Mesothelial cell of epicardium (in vitro differentiated cells): ENCODE measurements around the gene LRRC8A. TPM values are rescaled to one million over a fixed set of nuclear protein-coding genes. Genes with fewer than 3 reads are reported as not detected.

Experiments used
- DNase-seq, 2 experiments: peaks; one replicate each; pipeline ENCODE4 v3.0.0; 2021; ENCODE audit warnings: low spot score in 2 of 2; ENCODE audit not compliant: unreplicated experiment in 2 of 2
- H3K27ac Mint-ChIP-seq: 2 replicates; pipeline ENCODE4 v1.8.0; 2021; ENCODE audit warnings: mixed read lengths
- H3K27me3 Mint-ChIP-seq: 2 replicates; pipeline ENCODE4 v1.8.0; 2021; ENCODE audit warnings: low read depth, mixed read lengths
- H3K36me3 Mint-ChIP-seq: 2 replicates; pipeline ENCODE4 v1.8.0; 2021; ENCODE audit warnings: mixed read lengths
- H3K4me1 Mint-ChIP-seq: 2 replicates; pipeline ENCODE4 v1.8.0; 2021; ENCODE audit warnings: mixed read lengths
- H3K4me3 Mint-ChIP-seq: 2 replicates; pipeline ENCODE4 v1.8.0; 2021; ENCODE audit warnings: mild to moderate bottlenecking, moderate library complexity, mixed read lengths
- H3K9me3 Mint-ChIP-seq: 2 replicates; pipeline ENCODE4 v1.8.0; 2021; ENCODE audit warnings: mixed read lengths
- CTCF ChIP-seq: fragments of 200-600 bp; sonication (generic); IDR thresholded peaks from one replicate; pipeline ENCODE4 v1.5.0; 2021; ENCODE audit warnings: antibody characterized with exemption; ENCODE audit not compliant: unreplicated experiment
- total RNA-seq: library from RNA; stranded (reverse); gene quantifications from 3 replicates; pipeline ENCODE4 v1.2.1, GENCODE V29; 2021

The LRRC8A gene
- total RNA-seq, 1 donor from 2014 or later: 35.9 TPM

- no peak overlapping the region for H3K4me3 Mint-ChIP-seq
- no peak for TF ChIP-seq CTCF
- no peaks in the 10 kb centered on the region for H3K9me3 Mint-ChIP-seq
- H3K27ac Mint-ChIP-seq: no peak overlapping the region
- DNase-seq: no peak
- H3K27me3 Mint-ChIP-seq: no peaks in the 10 kb centered on the region
- peaks cover 4% of the 10 kb centered on the region for H3K36me3 Mint-ChIP-seq
- no peaks in the 10 kb centered on the region for H3K4me1 Mint-ChIP-seq
Observed at GRCh38 chr9:128901822-128902221, 19.9 kb downstream of the LRRC8A start.

GRCh38 chr9:128902351-128903078 is 20.6 kb downstream of the LRRC8A start:
- Mint-ChIP-seq H3K9me3 (no peaks in the 10 kb centered on the region), H3K4me3 (no peak overlapping the region), H3K27me3 (no peaks in the 10 kb centered on the region), H3K4me1 (no peaks in the 10 kb centered on the region), H3K36me3 (peaks cover 6% of the 10 kb centered on the region), H3K27ac (no peak overlapping the region)
- no peak for TF ChIP-seq CTCF
- DNase-seq: no peak

- Mint-ChIP-seq H3K27ac (no peak overlapping the region), H3K27me3 (no peaks in the 10 kb centered on the region), H3K4me3 (no peak overlapping the region), H3K4me1 (no peaks in the 10 kb centered on the region), H3K9me3 (no peaks in the 10 kb centered on the region), H3K36me3 (peaks cover 12% of the 10 kb centered on the region)
- no peak for TF ChIP-seq CTCF
- no peak for DNase-seq
Observed at GRCh38 chr9:128903079-128903461, 21.1 kb downstream of the LRRC8A start.

GRCh38 chr9:128903871-128904620 is 22.1 kb downstream of the LRRC8A start:
- Mint-ChIP-seq H3K4me1 (no peaks in the 10 kb centered on the region), H3K36me3 (peaks cover 18% of the 10 kb centered on the region), H3K27ac (no peak overlapping the region), H3K27me3 (no peaks in the 10 kb centered on the region), H3K4me3 (no peak overlapping the region), H3K9me3 (no peaks in the 10 kb centered on the region)
- TF ChIP-seq CTCF: no peak
- no peak for DNase-seq

- H3K9me3 Mint-ChIP-seq: no peaks in the 10 kb centered on the region
- H3K27ac Mint-ChIP-seq: no peak overlapping the region
- H3K4me1 Mint-ChIP-seq: no peaks in the 10 kb centered on the region
- H3K27me3 Mint-ChIP-seq: no peaks in the 10 kb centered on the region
- peaks cover 23% of the 10 kb centered on the region for H3K36me3 Mint-ChIP-seq
- DNase-seq: no peak
- no peak for TF ChIP-seq CTCF
- no peak overlapping the region for H3K4me3 Mint-ChIP-seq
Observed at GRCh38 chr9:128905964-128906363, 24.0 kb downstream of the LRRC8A start.
